Neutrophil (primary cell): ENCODE results near the gene BYSL.
A peak's percentile ranks its signal among the peaks of the same experiment; 100 is the strongest.

Experiments
- H3K27ac ChIP-seq: fragments of 200-600 bp; sonication (generic); 2 replicates; pipeline ENCODE4 v1.5.1; 2016; ENCODE audit warnings: mild to moderate bottlenecking, moderate library complexity
- H3K27me3 ChIP-seq: fragments of 200-600 bp; sonication (generic); 2 replicates; pipeline ENCODE4 v1.6.0; 2016; ENCODE audit warnings: mild to moderate bottlenecking
- H3K36me3 ChIP-seq: fragments of 200-600 bp; sonication (generic); 2 replicates; pipeline ENCODE4 v1.5.1; 2017
- H3K4me1 ChIP-seq, 2 experiments: fragments of 200-600 bp in 1 of 2; sonication (generic) in 1 of 2; 1 replicate in 1 of 2; 2 replicates in 1 of 2; pipeline versions ENCODE4 v1.5.1 to v1.6.1; 2013 to 2016; ENCODE audit warnings: low read depth in 1 of 2, low read length in 1 of 2, mild to moderate bottlenecking in 1 of 2, moderate library complexity in 1 of 2; ENCODE audit not compliant: control insufficient read depth in 1 of 2, insufficient read depth in 1 of 2
- H3K4me3 ChIP-seq, 2 experiments: fragments of 200-600 bp in 1 of 2; sonication (generic) in 1 of 2; 1 replicate in 1 of 2; 2 replicates in 1 of 2; pipeline ENCODE4 v1.5.1; 2013 to 2016; ENCODE audit warnings: low read depth in 1 of 2, low read length in 1 of 2, mild to moderate bottlenecking in 1 of 2, moderate library complexity in 1 of 2
- H3K9me3 ChIP-seq: fragments of 200-600 bp; sonication (generic); 2 replicates; pipeline ENCODE4 v1.5.1; 2016
- CTCF ChIP-seq: fragments of 200-600 bp; sonication (generic); IDR thresholded peaks from 2 replicates; pipeline ENCODE4 v1.5.1; 2016; ENCODE audit warnings: antibody characterized with exemption

The BYSL gene

GRCh38 chr6:41920921-41921711 lies at the start of gene BYSL, which contains the start of gene MED20:
BYSL (plus strand) TSS chr6:41921499; CDS start chr6:41921563, 64 bp downstream.
MED20 (minus strand) TSS chr6:41921139; CDS start chr6:41921018, 121 bp downstream.
- Histone ChIP-seq H3K4me3 (peak within 1 kb of the TSS; percentile 84 to 88), H3K4me1 (peaks cover 21 to 27% of the 10 kb centered on the region in 2 experiments), H3K27ac (peak within 1 kb of the TSS; percentile 88), H3K9me3 (no peaks in the 10 kb centered on the region), H3K27me3 (no peaks in the 10 kb centered on the region), H3K36me3 (peaks cover 8% of the 10 kb centered on the region)
- TF ChIP-seq CTCF = peak; percentile 100

- no peak overlapping the region for H3K4me3 ChIP-seq
- H3K27me3 ChIP-seq = no peaks in the 10 kb centered on the region
- no peak for TF ChIP-seq CTCF
- no peaks in the 10 kb centered on the region for H3K9me3 ChIP-seq
- peak overlapping the region; percentile 35 for H3K27ac ChIP-seq
- H3K4me1 ChIP-seq = peaks cover 0 to 6% of the 10 kb centered on the region in 2 experiments
- peaks cover 15% of the 10 kb centered on the region for H3K36me3 ChIP-seq
Measured at GRCh38 chr6:41871691-41872090, 49.6 kb upstream of the BYSL start.

- H3K36me3 ChIP-seq = peaks cover 12% of the 10 kb centered on the region
- TF ChIP-seq CTCF = no peak
- H3K4me1 ChIP-seq = peaks cover 0 to 6% of the 10 kb centered on the region in 2 experiments
- peak overlapping the region; percentile 35 for H3K27ac ChIP-seq
- no peaks in the 10 kb centered on the region for H3K27me3 ChIP-seq
- H3K9me3 ChIP-seq = no peaks in the 10 kb centered on the region
- H3K4me3 ChIP-seq = no peak overlapping the region
Measured at GRCh38 chr6:41872147-41872546, 49.2 kb upstream of the BYSL start.

- Histone ChIP-seq H3K36me3 (peaks cover 8% of the 10 kb centered on the region), H3K9me3 (no peaks in the 10 kb centered on the region), H3K27ac (no peak overlapping the region), H3K4me3 (no peak overlapping the region), H3K27me3 (no peaks in the 10 kb centered on the region), H3K4me1 (peaks cover 0 to 6% of the 10 kb centered on the region in 2 experiments)
- no peak for TF ChIP-seq CTCF
Measured at GRCh38 chr6:41874741-41875140, 46.6 kb upstream of the BYSL start.

GRCh38 chr6:41877051-41877680 lies 44.1 kb upstream of the BYSL start:
- TF ChIP-seq CTCF = no peak
- no peaks in the 10 kb centered on the region for H3K27me3 ChIP-seq
- no peak overlapping the region for H3K27ac ChIP-seq
- H3K4me3 ChIP-seq = no peak overlapping the region
- peaks cover 0 to 1% of the 10 kb centered on the region in 2 experiments for H3K4me1 ChIP-seq
- peaks cover 3% of the 10 kb centered on the region for H3K36me3 ChIP-seq
- no peaks in the 10 kb centered on the region for H3K9me3 ChIP-seq
